NB4 (cell line): ENCODE results near the gene LAMP1.

Experiments
- MAX ChIP-seq: IDR thresholded peaks from 2 replicates; pipeline ENCODE4 v1.6.1; 2011; ENCODE audit warnings: low read depth, low read length
- MYC ChIP-seq: IDR thresholded peaks from 2 replicates; pipeline ENCODE4 v1.6.1; 2011; ENCODE audit warnings: low read depth, low read length
- POLR2A ChIP-seq: IDR thresholded peaks from 2 replicates; pipeline ENCODE4 v1.6.1; 2011; ENCODE audit warnings: mild to moderate bottlenecking; ENCODE audit not compliant: insufficient read length; ENCODE audit errors: extremely low read depth
- TF ChIP-seq, protein P1 (sequence below): IDR thresholded peaks from one replicate; pipeline ENCODE4 v1.5.1; 2012; ENCODE audit warnings: low read depth, low read length

- no peak for TF ChIP-seq MAX
- no peak for TF ChIP-seq POLR2A
- TF ChIP-seq, protein P1, sequence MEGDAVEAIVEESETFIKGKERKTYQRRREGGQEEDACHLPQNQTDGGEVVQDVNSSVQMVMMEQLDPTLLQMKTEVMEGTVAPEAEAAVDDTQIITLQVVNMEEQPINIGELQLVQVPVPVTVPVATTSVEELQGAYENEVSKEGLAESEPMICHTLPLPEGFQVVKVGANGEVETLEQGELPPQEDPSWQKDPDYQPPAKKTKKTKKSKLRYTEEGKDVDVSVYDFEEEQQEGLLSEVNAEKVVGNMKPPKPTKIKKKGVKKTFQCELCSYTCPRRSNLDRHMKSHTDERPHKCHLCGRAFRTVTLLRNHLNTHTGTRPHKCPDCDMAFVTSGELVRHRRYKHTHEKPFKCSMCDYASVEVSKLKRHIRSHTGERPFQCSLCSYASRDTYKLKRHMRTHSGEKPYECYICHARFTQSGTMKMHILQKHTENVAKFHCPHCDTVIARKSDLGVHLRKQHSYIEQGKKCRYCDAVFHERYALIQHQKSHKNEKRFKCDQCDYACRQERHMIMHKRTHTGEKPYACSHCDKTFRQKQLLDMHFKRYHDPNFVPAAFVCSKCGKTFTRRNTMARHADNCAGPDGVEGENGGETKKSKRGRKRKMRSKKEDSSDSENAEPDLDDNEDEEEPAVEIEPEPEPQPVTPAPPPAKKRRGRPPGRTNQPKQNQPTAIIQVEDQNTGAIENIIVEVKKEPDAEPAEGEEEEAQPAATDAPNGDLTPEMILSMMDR, result no peak
- no peak for TF ChIP-seq MYC
These were observed 63.4 kb downstream of the LAMP1 start for GRCh38 chr13:113360446-113360845.
